Memory B cell (primary cell): ENCODE data around the gene UBAC1.

Source experiments
- ATAC-seq: fragments of 150-1000 bp; cut with Tn5 transposase; 2 replicates; pipeline ENCODE4 v1.10.0; 2021; ENCODE audit warnings: low read depth, mild to moderate bottlenecking, moderate library complexity
- DNase-seq, 2 donors: peaks; one replicate each; pipeline ENCODE4 v3.0.0; 2022; ENCODE audit warnings: low spot score in 2 of 2
- H3K27ac Mint-ChIP-seq: one replicate; pipeline ENCODE4 v1.8.0; 2022; ENCODE audit warnings: mild to moderate bottlenecking, moderate library complexity, mixed read lengths
- H3K27me3 Mint-ChIP-seq: one replicate; pipeline ENCODE4 v1.8.0; 2022; ENCODE audit warnings: mixed read lengths
- H3K36me3 Mint-ChIP-seq: one replicate; pipeline ENCODE4 v1.8.0; 2022; ENCODE audit warnings: mild to moderate bottlenecking, mixed read lengths
- H3K4me1 Mint-ChIP-seq: one replicate; pipeline ENCODE4 v1.8.0; 2022; ENCODE audit warnings: mixed read lengths
- H3K4me3 Mint-ChIP-seq: one replicate; pipeline ENCODE4 v1.8.0; 2022; ENCODE audit warnings: mild to moderate bottlenecking, moderate library complexity, mixed read lengths
- H3K9me3 Mint-ChIP-seq: one replicate; pipeline ENCODE4 v1.8.0; 2022; ENCODE audit warnings: mixed read lengths

The UBAC1 gene

DNA sequence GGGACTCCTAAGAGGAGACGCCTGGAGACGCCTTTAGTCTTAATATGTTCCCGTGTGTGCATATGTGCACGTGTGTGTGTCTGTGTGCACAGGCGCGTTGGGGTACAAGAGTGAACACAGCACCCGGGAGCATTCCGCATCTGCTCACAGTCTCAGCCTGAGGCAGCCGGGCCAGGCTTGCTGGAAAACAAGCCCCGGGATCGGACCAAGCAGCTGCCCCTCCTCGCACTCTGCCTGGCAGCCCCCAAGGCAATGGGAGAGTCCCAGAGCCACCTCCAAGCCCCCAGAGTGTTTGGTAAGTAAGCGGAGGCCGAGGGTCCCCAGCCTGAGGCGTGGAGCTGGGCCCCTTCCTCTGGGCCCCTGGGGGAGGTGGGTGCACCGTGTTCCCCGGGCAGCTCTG is 27.3 kb upstream of the UBAC1 start:
- H3K4me1 Mint-ChIP-seq, result peaks cover 7% of the 10 kb centered on the region
- ATAC-seq, result no peak
- no peak overlapping the region for H3K4me3 Mint-ChIP-seq
- peaks cover 8% of the 10 kb centered on the region for H3K27me3 Mint-ChIP-seq
- peaks cover 2% of the 10 kb centered on the region for H3K9me3 Mint-ChIP-seq
- no peak for DNase-seq
- H3K27ac Mint-ChIP-seq, result no peak overlapping the region
- H3K36me3 Mint-ChIP-seq, result no peaks in the 10 kb centered on the region

GRCh38 chr9:135987838-135988404 is 26.7 kb upstream of the UBAC1 start:
- Mint-ChIP-seq H3K27me3 (peaks cover 8% of the 10 kb centered on the region), H3K4me3 (no peak overlapping the region), H3K4me1 (peaks cover 7% of the 10 kb centered on the region), H3K27ac (no peak overlapping the region), H3K36me3 (no peaks in the 10 kb centered on the region), H3K9me3 (peaks cover 2% of the 10 kb centered on the region)
- ATAC-seq (no peak), DNase-seq (no peak)

DNA sequence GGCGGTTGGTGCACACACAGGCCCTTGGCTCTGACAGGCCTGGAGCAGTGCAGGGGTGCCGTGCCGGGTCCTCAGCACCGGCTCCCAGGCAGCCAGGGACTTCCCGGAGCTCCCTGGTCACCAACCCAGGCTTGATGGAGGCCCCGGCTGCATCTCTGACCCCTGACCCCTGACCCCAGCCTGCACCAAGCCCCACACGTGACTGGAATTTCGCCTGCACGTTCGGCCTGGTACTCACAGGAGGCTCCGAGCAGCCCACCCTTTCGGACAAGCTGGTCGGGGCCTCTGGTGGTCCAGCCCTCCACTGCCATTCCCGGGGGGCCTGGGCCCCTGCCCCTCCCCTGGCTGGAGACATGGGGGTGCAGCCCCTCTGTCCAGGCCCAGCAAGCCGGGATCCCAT is 25.4 kb upstream of the UBAC1 start:
- peaks cover 2% of the 10 kb centered on the region for H3K9me3 Mint-ChIP-seq
- no peak overlapping the region for H3K27ac Mint-ChIP-seq
- ATAC-seq (no peak), DNase-seq (no peak)
- no peaks in the 10 kb centered on the region for H3K36me3 Mint-ChIP-seq
- peaks cover 8% of the 10 kb centered on the region for H3K27me3 Mint-ChIP-seq
- H3K4me3 Mint-ChIP-seq, result no peak overlapping the region
- peaks cover 5% of the 10 kb centered on the region for H3K4me1 Mint-ChIP-seq

DNA sequence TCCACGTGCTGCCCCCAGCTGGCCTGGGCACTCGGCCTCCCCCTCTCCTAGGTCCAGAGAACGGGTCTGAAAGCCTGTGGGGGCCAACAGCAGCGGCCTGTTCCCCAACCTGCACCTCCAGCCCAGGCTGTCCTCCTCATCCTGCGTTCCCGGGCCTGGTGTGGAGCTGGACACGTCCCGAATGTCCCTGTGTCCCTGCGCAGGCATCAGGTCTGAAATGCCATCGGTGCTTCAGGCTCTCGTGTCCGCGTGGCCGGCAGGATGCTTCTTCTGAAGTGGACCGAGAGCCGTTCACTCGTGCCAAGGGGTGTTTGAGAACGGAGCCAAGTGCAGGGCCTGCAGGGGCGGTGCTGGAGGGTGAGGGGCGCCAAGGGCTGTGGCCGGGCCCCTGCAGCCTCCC is 24.7 kb upstream of the UBAC1 start:
- Mint-ChIP-seq H3K27me3 (peaks cover 9% of the 10 kb centered on the region), H3K4me3 (no peak overlapping the region), H3K27ac (no peak overlapping the region), H3K4me1 (peaks cover 4% of the 10 kb centered on the region), H3K36me3 (no peaks in the 10 kb centered on the region), H3K9me3 (peaks cover 2% of the 10 kb centered on the region)
- DNase-seq, result no peak
- no peak for ATAC-seq

- H3K36me3 Mint-ChIP-seq, result no peaks in the 10 kb centered on the region
- peaks cover 10% of the 10 kb centered on the region for H3K27me3 Mint-ChIP-seq
- H3K27ac Mint-ChIP-seq, result no peak overlapping the region
Measured at GRCh38 chr9:135985459-135985774, 24.2 kb upstream of the UBAC1 start.

DNA sequence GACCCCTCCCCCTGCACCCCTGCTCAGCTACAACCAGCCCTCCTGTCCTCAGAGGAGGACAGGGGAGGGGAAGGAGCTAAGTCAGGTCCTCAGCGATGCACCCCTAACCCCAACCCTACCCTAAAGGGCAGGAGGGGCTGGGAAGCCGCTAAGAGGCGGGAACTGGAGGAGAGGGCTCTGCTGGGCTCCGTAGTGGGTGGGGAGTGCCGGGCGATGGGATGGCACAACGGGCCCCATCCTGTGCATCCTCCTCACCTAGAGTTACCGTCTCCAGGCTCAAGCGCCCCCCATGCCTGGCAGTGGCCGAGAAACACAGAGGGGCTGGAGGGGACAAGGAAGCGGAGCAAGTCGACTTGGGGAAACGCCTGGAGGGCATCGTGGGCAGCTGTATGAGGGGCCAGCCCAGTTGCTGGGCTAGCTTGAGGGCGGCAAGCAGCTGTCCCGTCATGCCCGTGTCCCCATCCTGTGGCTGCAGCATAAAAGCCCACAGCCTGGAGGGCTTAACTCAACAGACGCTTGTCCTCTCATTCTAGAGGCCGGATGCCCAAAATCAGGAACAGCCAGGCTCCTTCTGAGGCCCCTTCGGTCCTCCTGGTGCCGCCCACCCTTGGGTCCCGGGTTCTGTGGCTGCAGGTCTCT is 23.0 kb upstream of the UBAC1 start:
- Mint-ChIP-seq H3K4me3 (no peak overlapping the region), H3K27ac (no peak overlapping the region), H3K9me3 (no peaks in the 10 kb centered on the region), H3K36me3 (no peaks in the 10 kb centered on the region), H3K27me3 (peaks cover 11% of the 10 kb centered on the region), H3K4me1 (no peaks in the 10 kb centered on the region)
- DNase-seq (no peak), ATAC-seq (no peak)

More at GRCh38 chr9:135985459-135985774, 24.2 kb upstream of the UBAC1 start:
- peaks cover 2% of the 10 kb centered on the region for H3K4me1 Mint-ChIP-seq
- DNase-seq (no peak), ATAC-seq (no peak)
- no peaks in the 10 kb centered on the region for H3K9me3 Mint-ChIP-seq
- no peak overlapping the region for H3K4me3 Mint-ChIP-seq

GRCh38 chr9:135983208-135984071 is 22.3 kb upstream of the UBAC1 start:
- ATAC-seq (no peak), DNase-seq (no peak)
- peaks cover 11% of the 10 kb centered on the region for H3K27me3 Mint-ChIP-seq
- H3K9me3 Mint-ChIP-seq, result no peaks in the 10 kb centered on the region
- no peak overlapping the region for H3K27ac Mint-ChIP-seq
- H3K4me3 Mint-ChIP-seq, result no peak overlapping the region
- H3K4me1 Mint-ChIP-seq, result peaks cover 5% of the 10 kb centered on the region
- H3K36me3 Mint-ChIP-seq, result no peaks in the 10 kb centered on the region

DNA sequence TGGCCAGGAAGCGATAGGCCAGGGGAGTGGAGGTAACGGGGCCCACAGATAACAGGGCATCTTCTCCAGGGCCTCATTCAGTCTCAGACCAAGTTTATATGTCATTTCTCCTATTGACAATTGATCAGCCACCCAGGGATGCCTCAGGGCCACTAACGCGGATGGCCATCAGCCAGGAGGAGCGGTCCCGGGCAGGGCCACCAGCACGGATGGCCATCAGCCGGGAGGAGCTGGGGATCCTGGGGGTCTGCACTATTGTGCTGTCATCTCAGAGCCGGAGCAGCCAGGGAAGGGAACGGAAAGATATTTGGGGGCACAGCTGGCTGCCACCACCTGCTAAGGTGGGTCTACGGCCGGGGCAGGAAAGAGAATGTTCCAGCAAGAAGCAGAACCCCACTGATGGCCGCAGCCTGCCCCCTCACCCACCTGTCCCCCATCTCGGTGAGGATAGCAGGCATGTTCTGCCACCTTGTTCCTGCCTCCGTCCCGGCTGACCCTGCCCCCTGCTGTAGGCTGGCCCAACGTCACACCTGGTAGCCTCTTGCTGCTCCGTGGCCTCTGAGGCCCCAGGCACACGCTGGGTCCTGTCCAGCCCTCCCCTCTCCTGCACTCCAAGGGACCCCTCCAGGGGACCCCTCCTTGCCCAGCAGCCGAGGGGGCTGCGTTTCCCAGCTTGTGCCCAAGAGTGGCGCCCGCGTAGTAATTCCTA is 21.5 kb upstream of the UBAC1 start:
- H3K4me1 Mint-ChIP-seq, result peaks cover 5% of the 10 kb centered on the region
- DNase-seq, result no peak
- H3K36me3 Mint-ChIP-seq, result no peaks in the 10 kb centered on the region
- H3K27me3 Mint-ChIP-seq, result peaks cover 8% of the 10 kb centered on the region
- no peak for ATAC-seq
- H3K9me3 Mint-ChIP-seq, result no peaks in the 10 kb centered on the region
- H3K4me3 Mint-ChIP-seq, result no peak overlapping the region
- no peak overlapping the region for H3K27ac Mint-ChIP-seq

DNA sequence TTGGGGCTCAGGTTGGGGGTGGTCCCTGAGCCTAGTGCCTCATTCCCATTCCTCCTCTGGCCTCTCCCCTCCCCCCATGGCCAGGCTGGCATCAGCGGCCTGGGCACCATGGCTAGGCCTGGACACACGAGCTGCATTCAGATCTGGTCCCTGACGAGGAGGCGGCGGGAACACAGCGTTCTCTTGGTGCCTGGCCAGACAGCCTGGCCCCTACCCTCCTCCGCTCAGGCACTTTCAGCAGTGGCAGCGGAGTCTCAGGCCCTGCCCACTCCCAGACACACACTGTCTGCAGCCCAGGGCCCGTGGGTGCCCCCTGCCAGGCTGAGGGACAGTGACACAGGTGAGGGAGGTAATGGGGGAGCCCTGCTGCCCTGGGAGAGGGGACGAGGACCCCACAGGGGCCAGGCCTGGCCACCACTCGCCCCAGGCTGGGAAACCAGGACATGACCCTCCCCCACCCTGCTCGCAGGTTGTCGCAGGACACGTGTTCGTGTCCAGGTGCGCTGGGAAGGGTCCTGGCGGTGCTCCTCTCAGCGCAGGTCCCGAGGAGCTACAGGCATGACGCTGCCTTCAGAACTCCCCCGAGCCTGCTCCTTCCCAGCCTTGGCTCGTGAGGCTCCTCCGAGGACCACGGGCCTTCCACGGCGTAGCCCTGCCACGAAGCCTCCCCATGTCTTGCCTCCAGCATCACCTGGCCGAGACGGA is 19.9 kb upstream of the UBAC1 start:
- Mint-ChIP-seq H3K4me3 (no peak overlapping the region), H3K27ac (no peak overlapping the region), H3K9me3 (no peaks in the 10 kb centered on the region), H3K4me1 (peaks cover 5% of the 10 kb centered on the region), H3K36me3 (no peaks in the 10 kb centered on the region), H3K27me3 (peaks cover 13% of the 10 kb centered on the region)
- ATAC-seq (no peak), DNase-seq (no peak)

GRCh38 chr9:135979547-135980166 is 18.5 kb upstream of the UBAC1 start:
- H3K4me1 Mint-ChIP-seq, result peaks cover 5% of the 10 kb centered on the region

GRCh38 chr9:135978642-135979546 is 17.7 kb upstream of the UBAC1 start:
- H3K27me3 Mint-ChIP-seq, result peaks cover 14% of the 10 kb centered on the region
- DNase-seq, result no peak
- H3K9me3 Mint-ChIP-seq, result no peaks in the 10 kb centered on the region
- H3K36me3 Mint-ChIP-seq, result no peaks in the 10 kb centered on the region
- no peak overlapping the region for H3K27ac Mint-ChIP-seq
- no peak overlapping the region for H3K4me3 Mint-ChIP-seq
- peaks cover 5% of the 10 kb centered on the region for H3K4me1 Mint-ChIP-seq
- peak; percentile 63 for ATAC-seq

More at GRCh38 chr9:135979547-135980166, 18.5 kb upstream of the UBAC1 start:
- H3K27me3 Mint-ChIP-seq, result peaks cover 12% of the 10 kb centered on the region
- no peak overlapping the region for H3K27ac Mint-ChIP-seq
- no peaks in the 10 kb centered on the region for H3K9me3 Mint-ChIP-seq
- no peak for ATAC-seq
- DNase-seq, result no peak
- H3K36me3 Mint-ChIP-seq, result no peaks in the 10 kb centered on the region
- H3K4me3 Mint-ChIP-seq, result no peak overlapping the region

DNA sequence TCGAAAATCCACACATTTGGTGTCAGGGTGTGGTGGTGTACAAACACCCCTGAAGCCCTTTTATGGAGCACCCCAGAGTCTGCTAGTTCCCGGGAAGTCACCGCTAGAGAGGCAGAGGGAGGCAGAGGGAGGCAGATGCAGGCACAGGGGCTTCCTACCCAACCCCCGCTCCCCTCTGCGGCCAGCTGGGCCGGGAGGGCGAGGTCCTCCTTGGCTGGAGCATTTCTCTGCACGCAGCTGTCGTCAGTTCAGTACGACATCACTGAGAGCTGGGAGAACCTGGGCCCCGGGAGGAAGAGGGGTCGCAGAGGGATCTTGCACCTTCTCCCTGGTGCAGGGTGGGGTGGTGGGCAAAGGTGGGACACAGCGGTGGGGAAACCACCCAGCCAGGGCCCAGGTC is 15.8 kb upstream of the UBAC1 start:
- Mint-ChIP-seq H3K4me1 (peaks cover 5% of the 10 kb centered on the region), H3K27ac (no peak overlapping the region), H3K4me3 (no peak overlapping the region), H3K27me3 (peaks cover 13% of the 10 kb centered on the region), H3K36me3 (no peaks in the 10 kb centered on the region), H3K9me3 (no peaks in the 10 kb centered on the region)
- DNase-seq (no peak), ATAC-seq (no peak)
